ENCODE measurements around the gene LINGO3.

DNA sequence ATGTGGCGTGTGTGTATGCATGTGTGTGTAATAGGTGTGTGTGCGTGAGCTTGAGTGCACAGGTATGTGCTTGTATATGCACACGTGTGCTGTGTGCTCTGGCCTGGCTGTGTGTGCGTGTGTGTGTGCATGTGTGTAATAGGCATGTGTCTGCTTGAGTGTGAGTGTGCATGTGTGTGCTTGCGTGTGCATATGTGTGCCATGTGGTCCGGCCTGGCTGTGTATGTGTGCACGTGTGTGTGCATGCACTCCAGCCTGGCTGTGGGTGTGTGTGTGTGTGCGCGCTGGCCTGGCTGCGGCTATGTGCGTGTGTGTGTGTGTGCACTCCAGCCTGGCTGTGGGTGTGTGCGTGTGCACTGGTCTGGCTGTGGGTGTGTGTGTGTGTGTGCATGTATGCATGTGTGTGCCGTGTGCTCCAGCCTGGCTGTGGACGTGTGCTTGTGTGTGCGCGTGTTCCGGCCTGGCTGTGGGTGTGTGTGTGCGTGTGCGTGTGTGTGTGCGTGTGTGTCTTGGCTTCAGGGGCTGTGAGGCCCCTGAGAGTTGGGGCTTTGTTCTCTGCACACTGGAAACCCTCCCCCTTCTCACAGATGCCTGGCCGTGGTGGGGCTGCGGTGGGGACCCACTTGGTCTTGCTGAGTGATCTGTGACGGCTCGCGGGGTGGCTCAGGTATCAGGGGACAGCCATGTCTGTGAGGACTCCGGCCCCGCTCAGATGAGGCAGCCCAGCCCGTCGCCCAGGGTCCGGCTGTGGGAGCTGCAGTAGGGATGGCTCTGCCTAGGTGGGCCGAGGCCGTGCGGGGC lies 28.8 kb upstream of the LINGO3 start:
- no peak for TF ChIP-seq CTCF (IDR thresholded peaks at IDR 0.05)
- TF ChIP-seq POLR2A (IDR thresholded peaks at IDR 0.05) = no peak
